Heart left ventricle (tissue), 13 donors: ENCODE measurements around the gene NEK8.

Source experiments
- CTCF ChIP-seq, 12 donors: fragments of 200-600 bp; sonication (generic) in 4 of 12; IDR thresholded peaks; one replicate each; pipeline versions ENCODE4 v1.5.0 to v1.8.0; 2018 to 2022; ENCODE audit warnings: antibody characterized with exemption in 12 of 12, mild to moderate bottlenecking in 5 of 12
- POLR2A ChIP-seq, 2 donors: fragments of 450-650 bp; IDR thresholded peaks; one replicate each; pipeline ENCODE4 v1.6.1; 2017; ENCODE audit warnings: antibody characterized with exemption in 2 of 2, mild to moderate bottlenecking in 2 of 2, moderate library complexity in 2 of 2
- donor health status: ischemic (EF 13 %, LVEDD 7.1; RV severe dilation, severe dysfunction).
- donor health status: DM: no; HTN: yes; CAD: no.
- donor health status: DM: no; HTN: no; CAD: no.
- donor health status: ischemic (EF 25% LVEDD 6.9; RV normal size, moderate dysfunction).
- donor health status: ischemic (EF 25% LVEDD 5.7; RV mildly dilated, moderate dysfunction).
- donor health status: ischemic (EF 35%, LVEDD 5.7; RV mildly dilated, moderate dysfunction).
- donor health status: nonischemic (EF 11% LVEDD 7.7; RV severe dilation, severe dysfunction).
- donor health status: DM: yes; HTN: yes; CAD: no.
- donor health status: PGD.
- donor health status: ischemic (EF 29% LVEDD 5.4; RV normal size, mild dysfunction).
- donor health status: nonischemic (EF 23%, LVEDD 6.1; RV moderate dilation, normal function).

DNA sequence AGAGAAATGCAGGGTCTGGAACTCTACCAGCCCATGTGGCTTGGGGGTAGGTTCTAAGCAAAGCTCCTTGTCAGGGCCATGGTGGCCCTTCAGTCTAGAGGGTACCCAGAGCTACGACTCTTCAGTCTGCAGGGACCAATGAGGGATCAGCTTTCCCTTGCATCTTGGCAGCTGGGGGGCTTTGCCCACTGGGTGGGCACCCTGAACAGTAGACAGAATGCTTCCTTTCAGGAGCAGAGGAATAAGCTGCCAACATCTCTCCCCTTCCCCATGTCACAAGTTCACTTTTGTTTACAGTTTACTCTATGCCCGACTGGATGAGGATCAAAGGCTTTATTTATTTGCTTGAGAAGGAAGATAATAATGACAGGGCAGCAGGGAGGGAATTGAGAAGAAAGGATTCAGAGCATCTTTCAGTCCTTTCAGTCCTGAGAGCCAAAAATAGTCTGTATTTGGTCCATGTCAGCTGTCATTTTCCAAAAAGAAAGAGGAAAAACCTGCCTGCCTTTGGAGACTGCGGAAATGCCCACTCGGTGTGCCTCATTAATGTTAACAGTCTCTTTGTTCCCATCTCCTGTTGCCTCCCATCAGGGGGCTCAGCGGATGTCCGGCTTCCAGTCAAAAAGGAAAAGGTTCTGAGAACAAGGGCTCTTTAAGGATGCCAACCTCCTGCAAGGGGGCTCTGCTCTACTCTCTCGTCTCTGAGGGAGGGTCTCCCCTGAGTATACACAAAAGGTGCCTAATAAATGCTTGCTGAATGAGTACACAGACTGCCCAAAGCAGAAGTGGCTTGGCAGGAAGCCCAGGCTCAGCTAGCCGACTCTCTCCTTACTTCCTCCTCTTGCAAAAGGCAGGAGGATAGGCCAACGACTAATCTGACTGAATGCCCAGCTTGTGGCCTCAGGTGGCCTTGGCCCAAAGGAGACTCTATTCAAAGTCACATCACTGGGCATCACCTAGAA, 32.3 kb downstream of the NEK8 start:
- TF ChIP-seq CTCF (IDR thresholded peaks at IDR 0.05) (no peak), POLR2A (IDR thresholded peaks at IDR 0.05) (no peak)
